Fibroblast of the aortic adventitia (primary cell): ENCODE measurements around the gene PRKN. TPM values are rescaled to one million over a fixed set of nuclear protein-coding genes. Genes with fewer than 3 reads are reported as not detected.

ENCODE experiments used
- DNase-seq: peaks from one replicate; pipeline ENCODE4 v3.0.0-alpha.2; 2010; ENCODE audit warnings: low read depth
- H3K4me3 ChIP-seq: 2 replicates; pipeline ENCODE4 v1.5.1; 2011; ENCODE audit warnings: low read depth, mild to moderate bottlenecking, control low read depth, low read length, moderate library complexity
- CTCF ChIP-seq: IDR thresholded peaks from 2 replicates; pipeline ENCODE4 v1.5.1; 2011; ENCODE audit warnings: mild to moderate bottlenecking, low read length, control low read depth, inconsistent platforms; ENCODE audit not compliant: insufficient read depth
- total RNA-seq: library from RNA; depleted of rRNA; stranded (reverse); fragments of >200 nt; gene quantifications from 2 replicates; pipeline ENCODE4 v1.2.3, GENCODE V29; 2012; ENCODE audit warnings: low replicate concordance

Gene PRKN
- total RNA-seq, 1 donor: 2.0 TPM

DNA sequence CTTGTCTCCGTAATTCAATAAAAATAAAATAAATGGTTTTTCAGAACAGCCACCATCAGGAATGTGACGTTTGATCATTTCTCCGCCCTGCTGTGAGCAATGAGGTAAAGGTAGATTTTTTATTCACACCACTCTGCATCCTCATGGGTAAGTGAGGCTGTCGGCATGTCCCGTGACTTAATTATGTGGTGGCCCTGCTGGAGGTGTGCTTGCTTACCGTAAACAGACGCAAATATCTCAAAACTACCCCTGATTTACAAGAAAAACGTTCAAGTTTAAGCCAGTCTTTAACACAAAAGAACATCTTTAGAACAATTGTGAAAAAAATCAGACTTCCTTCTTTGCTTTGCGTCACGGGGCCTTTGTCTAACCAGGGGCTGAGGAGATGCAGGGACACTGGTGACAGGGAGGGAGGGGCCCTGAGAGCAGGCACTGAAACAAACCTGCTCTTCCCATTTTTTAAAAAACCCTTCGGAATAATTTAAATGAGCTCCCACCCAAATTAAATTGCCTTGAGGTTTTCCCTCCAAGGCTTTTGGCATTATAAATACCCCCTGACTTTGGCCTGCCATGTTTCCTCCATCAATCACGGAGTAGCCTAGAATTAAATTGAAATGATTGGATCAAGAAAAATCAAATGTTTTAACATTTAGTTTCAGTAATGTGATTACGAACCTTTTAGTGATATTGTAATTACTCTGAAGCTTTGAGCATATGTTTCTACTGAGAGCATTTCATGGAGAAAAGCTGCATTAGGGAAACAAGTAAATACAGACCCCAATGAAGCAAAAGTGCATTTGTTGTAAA is 13.4 kb downstream of the PRKN start:
- H3K4me3 ChIP-seq: no peak overlapping the region
- no peak for TF ChIP-seq CTCF
- no peak for DNase-seq

- no peak overlapping the region for H3K4me3 ChIP-seq
- no peak for TF ChIP-seq CTCF
- DNase-seq: no peak
Measured at GRCh38 chr6:162712694-162713093, 14.9 kb downstream of the PRKN start.

DNA sequence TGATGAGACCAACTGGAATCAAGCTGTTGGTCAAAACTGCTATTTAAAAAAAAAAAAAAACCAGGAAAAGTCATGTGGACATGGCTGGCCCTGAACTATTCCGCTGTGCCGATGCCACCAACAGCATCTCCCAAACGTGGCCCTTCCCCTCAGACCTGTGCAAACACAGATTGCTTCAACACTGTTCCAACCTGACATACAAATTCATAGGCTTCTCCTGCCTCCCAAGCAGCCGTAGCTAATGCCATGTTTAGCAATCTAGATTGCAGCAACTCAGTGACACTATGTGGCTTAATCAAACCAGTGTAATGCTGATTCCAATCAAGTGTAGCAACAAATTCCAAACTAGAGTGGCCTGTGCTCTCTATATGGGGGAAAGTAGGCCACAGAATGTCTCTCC is 16.2 kb downstream of the PRKN start:
- no peak overlapping the region for H3K4me3 ChIP-seq
- TF ChIP-seq CTCF: no peak
- DNase-seq: no peak

DNA sequence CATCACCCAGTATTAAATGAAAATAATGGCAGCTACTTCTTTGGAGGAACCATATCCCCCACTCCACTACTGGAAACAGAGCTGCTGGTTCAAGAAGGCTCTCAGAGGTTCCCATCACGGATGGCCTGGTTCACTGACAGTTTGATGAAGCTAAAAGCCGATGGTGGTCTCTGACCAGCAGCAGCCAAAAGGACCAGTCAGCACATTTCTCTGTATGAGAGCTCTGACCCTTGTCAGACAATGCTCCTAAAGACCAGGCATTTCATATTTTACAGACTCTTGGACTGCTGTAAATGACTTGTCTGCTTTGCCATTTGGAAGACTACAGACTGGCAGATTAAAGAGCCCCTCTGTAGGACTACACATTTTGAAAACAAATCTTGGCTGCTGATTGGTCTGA is 16.6 kb downstream of the PRKN start:
- no peak overlapping the region for H3K4me3 ChIP-seq
- no peak for DNase-seq
- TF ChIP-seq CTCF: no peak

DNA sequence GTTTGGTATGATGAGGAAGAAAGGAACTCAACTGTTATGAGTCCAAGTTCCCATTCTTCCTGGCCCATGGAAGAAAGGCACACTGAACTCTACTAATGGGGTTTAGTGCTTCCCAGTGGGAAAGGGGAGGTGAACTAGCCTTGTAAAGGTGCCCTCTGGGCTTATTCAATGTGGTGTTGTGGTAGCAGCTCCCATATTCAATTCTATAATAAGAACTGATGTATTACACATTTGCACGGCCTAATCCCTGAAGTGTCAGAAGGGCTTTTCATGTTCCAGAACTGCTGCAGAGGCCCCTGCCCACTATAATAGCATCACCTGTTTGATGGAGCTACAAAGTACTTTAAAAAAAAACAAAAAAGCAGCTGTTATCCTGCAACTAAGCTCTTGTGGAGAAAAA is 17.1 kb downstream of the PRKN start:
- TF ChIP-seq CTCF: no peak
- no peak overlapping the region for H3K4me3 ChIP-seq
- DNase-seq: no peak

DNA sequence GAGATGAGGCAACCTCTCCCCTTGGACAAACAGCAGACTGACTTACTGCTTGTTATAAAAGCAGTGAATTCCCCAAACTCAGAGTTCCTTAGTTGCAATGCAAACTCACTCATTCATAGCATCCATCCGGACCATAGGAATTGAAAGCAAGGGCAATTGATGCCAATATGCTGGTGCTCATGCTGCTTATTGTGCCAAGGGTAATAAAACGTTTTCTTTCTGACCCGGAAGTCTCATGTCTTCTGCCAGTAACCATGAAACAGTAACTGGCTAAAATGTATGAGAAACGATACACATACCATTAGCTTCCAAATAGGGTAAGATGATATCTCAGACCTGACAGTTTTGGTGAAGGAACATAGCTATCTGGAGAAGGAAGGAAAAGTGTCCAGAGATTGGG is 18.1 kb downstream of the PRKN start:
- no peak for DNase-seq
- TF ChIP-seq CTCF: no peak
- no peak overlapping the region for H3K4me3 ChIP-seq

GRCh38 chr6:162708971-162709370 is 18.6 kb downstream of the PRKN start:
- no peak for TF ChIP-seq CTCF
- no peak for DNase-seq
- no peak overlapping the region for H3K4me3 ChIP-seq
